Peyer's patch (tissue), 4 donors: ENCODE data around the gene ARID1B. TPM values are rescaled to one million over a fixed set of nuclear protein-coding genes. Genes with fewer than 3 reads are reported as not detected.

Experiments
- DNase-seq, 3 donors: peaks; one replicate each; pipeline ENCODE4 v3.0.0-alpha.2; 2017 to 2019
- H3K27ac ChIP-seq, 4 donors: fragments of 200-600 bp; sonication (generic); one replicate each; pipeline ENCODE4 v1.5.1; 2016 to 2019
- H3K27me3 ChIP-seq, 2 donors: fragments of 200-600 bp; sonication (generic); one replicate each; pipeline ENCODE4 v1.5.1; 2019
- H3K36me3 ChIP-seq, 3 donors: fragments of 200-600 bp; sonication (generic); one replicate each; pipeline ENCODE4 v1.5.1; 2016 to 2019
- H3K4me1 ChIP-seq, 4 donors: fragments of 200-600 bp; sonication (generic); one replicate each; pipeline ENCODE4 v1.5.1; 2016 to 2019
- H3K4me3 ChIP-seq, 4 donors: fragments of 200-600 bp; sonication (generic); 1 replicate in 3 of 4; 2 replicates in 1 of 4; pipeline ENCODE4 v1.5.1; 2016 to 2019; ENCODE audit warnings: mild to moderate bottlenecking in 1 of 4
- H3K9me3 ChIP-seq, 4 donors: fragments of 200-600 bp; sonication (generic); one replicate each; pipeline ENCODE4 v1.5.1; 2016 to 2019; ENCODE audit warnings: mild to moderate bottlenecking in 1 of 4
- CTCF ChIP-seq, 6 experiments: fragments of 450-650 bp in 4 of 6; fragments of 200-600 bp in 2 of 6; sonication (generic) in 1 of 6; IDR thresholded peaks; one replicate each; pipeline ENCODE4 v1.5.1; 2017 to 2019; ENCODE audit warnings: antibody characterized with exemption in 6 of 6, mild to moderate bottlenecking in 3 of 6, moderate library complexity in 1 of 6
- POLR2A ChIP-seq, 2 donors: fragments of 450-650 bp; IDR thresholded peaks; one replicate each; pipeline ENCODE4 v1.5.1; 2017; ENCODE audit warnings: antibody characterized with exemption in 2 of 2, mild to moderate bottlenecking in 2 of 2, moderate library complexity in 2 of 2
- total RNA-seq, 4 donors: library from RNA; depleted of rRNA; stranded (reverse); fragments of >200 nt; gene quantifications; one replicate each; pipeline ENCODE4 v1.1.0, GENCODE V29; 2016

Gene ARID1B
- total RNA-seq, 4 donors from 2014 or later, result 117 to 174 (median 149) TPM

- TF ChIP-seq CTCF (IDR thresholded peaks at IDR 0.05) (no peak), POLR2A (IDR thresholded peaks at IDR 0.05) (no peak)
- no peak for DNase-seq
- H3K27ac ChIP-seq, result peak overlapping the region in 1 of 4 donors; percentile 16
- no peak overlapping the region for H3K4me3 ChIP-seq
- peaks cover 0 to 27% (median 4%) of the 10 kb centered on the region in 4 donors for H3K4me1 ChIP-seq
- H3K9me3 ChIP-seq, result no peaks in the 10 kb centered on the region
- peaks cover 0 to under 1% (median 0%) of the 10 kb centered on the region in 3 donors for H3K36me3 ChIP-seq
- no peaks in the 10 kb centered on the region for H3K27me3 ChIP-seq
These were observed 47.0 kb downstream of the ARID1B start for GRCh38 chr6:156824142-156824541.

GRCh38 chr6:156825475-156825874 is 48.3 kb downstream of the ARID1B start:
- no peak for TF ChIP-seq POLR2A (IDR thresholded peaks at IDR 0.05)
- no peak for TF ChIP-seq CTCF (IDR thresholded peaks at IDR 0.05)
- no peak for DNase-seq
- Histone ChIP-seq H3K9me3 (no peaks in the 10 kb centered on the region), H3K27ac (no peak overlapping the region), H3K36me3 (peaks cover 0 to 5% (median 0%) of the 10 kb centered on the region in 3 donors), H3K27me3 (no peaks in the 10 kb centered on the region), H3K4me3 (no peak overlapping the region), H3K4me1 (peaks cover 0 to 27% (median 4%) of the 10 kb centered on the region in 4 donors)

GRCh38 chr6:156826290-156826955 is 49.2 kb downstream of the ARID1B start:
- H3K4me1 ChIP-seq, result peaks cover 0 to 27% (median 4%) of the 10 kb centered on the region in 4 donors
- H3K27me3 ChIP-seq, result no peaks in the 10 kb centered on the region
- no peak overlapping the region for H3K27ac ChIP-seq
- no peak for TF ChIP-seq CTCF (IDR thresholded peaks at IDR 0.05)
- TF ChIP-seq POLR2A (IDR thresholded peaks at IDR 0.05), result no peak
- no peaks in the 10 kb centered on the region for H3K9me3 ChIP-seq
- no peak for DNase-seq
- H3K36me3 ChIP-seq, result peaks cover 0 to 8% (median 0%) of the 10 kb centered on the region in 3 donors
- no peak overlapping the region for H3K4me3 ChIP-seq

- Histone ChIP-seq H3K9me3 (no peaks in the 10 kb centered on the region), H3K27me3 (no peaks in the 10 kb centered on the region), H3K4me3 (no peak overlapping the region), H3K4me1 (peaks cover 0 to 29% (median 3%) of the 10 kb centered on the region in 4 donors), H3K27ac (no peak overlapping the region), H3K36me3 (peaks cover 0 to 8% (median 0%) of the 10 kb centered on the region in 3 donors)
- TF ChIP-seq CTCF (IDR thresholded peaks at IDR 0.05) (no peak), POLR2A (IDR thresholded peaks at IDR 0.05) (no peak)
- DNase-seq, result no peak
These were observed 50.2 kb downstream of the ARID1B start for GRCh38 chr6:156827382-156827781.

GRCh38 chr6:156828280-156828703 is 51.1 kb downstream of the ARID1B start:
- H3K36me3 ChIP-seq, result peaks cover 0 to 8% (median 0%) of the 10 kb centered on the region in 3 donors
- H3K4me1 ChIP-seq, result peaks cover 0 to 27% (median 1%) of the 10 kb centered on the region in 4 donors
- H3K27ac ChIP-seq, result peak overlapping the region in 1 of 4 donors; percentile 17
- H3K27me3 ChIP-seq, result no peaks in the 10 kb centered on the region
- no peaks in the 10 kb centered on the region for H3K9me3 ChIP-seq
- DNase-seq, result no peak
- H3K4me3 ChIP-seq, result no peak overlapping the region
- no peak for TF ChIP-seq POLR2A (IDR thresholded peaks at IDR 0.05)
- no peak for TF ChIP-seq CTCF (IDR thresholded peaks at IDR 0.05)
